ENCODE measurements around the gene LIPJ. TPM values are rescaled to one million over a fixed set of nuclear protein-coding genes. Genes with fewer than 3 reads are reported as not detected.

The LIPJ gene
- total and polyA plus RNA-seq, 8 donors = 0.55 to 5.3 (median 0.92) TPM; not detected in 5

DNA sequence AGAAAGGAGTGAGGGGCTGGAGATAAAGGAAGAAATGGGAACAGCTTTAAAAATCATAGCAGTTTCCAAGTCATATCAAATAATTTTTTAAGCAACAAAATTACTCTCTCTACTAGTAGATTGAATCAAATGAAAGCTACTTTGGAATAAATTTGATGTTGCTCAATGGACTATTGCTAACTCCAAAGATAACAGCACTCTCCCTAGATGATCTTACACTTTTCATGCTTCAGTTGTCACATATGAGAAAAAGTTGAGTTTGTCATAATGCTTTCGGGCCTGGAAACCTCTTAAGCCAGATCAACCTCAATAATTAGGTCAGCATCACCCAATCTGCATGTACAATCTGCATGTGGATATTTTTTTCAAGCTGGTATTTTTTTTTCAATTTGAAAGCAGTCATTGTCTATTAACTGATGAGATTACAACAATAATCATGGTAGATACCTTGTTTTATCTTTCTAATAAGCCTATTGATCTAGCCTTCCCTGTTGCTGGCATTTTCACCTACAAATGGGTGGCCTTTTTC lies 31.3 kb downstream of the LIPJ start:
- no peak overlapping the region for H3K4me3 ChIP-seq
- no peak overlapping the region for H3K27ac ChIP-seq
- DNase-seq = no peak
- H3K4me1 ChIP-seq = no peaks in the 10 kb centered on the region
- intact Hi-C loops (cut with DNase I; ENCODE audit: low total_unique reads) = no loop called here
- TF ChIP-seq POLR2A (IDR thresholded peaks at IDR 0.05) (no peak), EP300 (IDR thresholded peaks at IDR 0.05) (no peak), CTCF (IDR thresholded peaks at IDR 0.05) (no peak), POLR2AphosphoS5 (IDR thresholded peaks at IDR 0.05) (no peak)
- H3K9me3 ChIP-seq = peaks cover 0 to 5% (median 0%) of the 10 kb centered on the region in 4 donors
- 82 to 100% (median 90%) methylated on average over 1 of the region's 1 CpG for WGBS, 5 donors
- no peaks in the 10 kb centered on the region for H3K36me3 ChIP-seq
- H3K27me3 ChIP-seq = no peaks in the 10 kb centered on the region

DNA sequence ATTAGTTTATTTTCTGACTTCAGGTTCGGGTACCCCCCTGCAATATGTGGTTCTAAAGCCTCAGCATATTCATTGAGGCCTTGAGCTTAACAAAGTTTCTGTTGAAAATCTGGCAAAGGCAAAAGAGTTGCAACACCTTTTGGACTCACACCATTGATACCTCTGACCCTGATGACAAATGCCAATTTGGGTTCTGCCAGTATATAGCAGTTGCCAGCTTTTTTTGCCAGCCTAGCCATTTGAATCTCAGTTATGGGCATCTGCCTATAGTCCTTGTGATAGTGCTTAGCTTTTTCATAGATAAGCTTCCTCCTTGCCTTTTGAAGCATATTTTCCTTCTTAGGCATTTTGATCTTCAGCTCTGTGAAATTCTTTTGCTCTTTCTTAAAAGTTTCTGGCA lies 31.9 kb downstream of the LIPJ start:
- Histone ChIP-seq H3K4me1 (no peaks in the 10 kb centered on the region), H3K9me3 (peaks cover 0 to 5% (median 0%) of the 10 kb centered on the region in 4 donors), H3K36me3 (no peaks in the 10 kb centered on the region), H3K4me3 (no peak overlapping the region), H3K27me3 (no peaks in the 10 kb centered on the region), H3K27ac (no peak overlapping the region)
- DNase-seq = no peak
- TF ChIP-seq POLR2A (IDR thresholded peaks at IDR 0.05) (no peak), POLR2AphosphoS5 (IDR thresholded peaks at IDR 0.05) (no peak), CTCF (IDR thresholded peaks at IDR 0.05) (no peak), EP300 (IDR thresholded peaks at IDR 0.05) (no peak)
- 76 to 85% (median 79%) methylated on average over 1 of the region's 1 CpG for WGBS, 5 donors
- intact Hi-C loops (cut with DNase I; ENCODE audit: low total_unique reads) = no loop called here

GRCh38 chr10:88620441-88620840 lies 33.9 kb downstream of the LIPJ start:
- 80 to 100% (median 89%) methylated on average over 1 of the region's 1 CpG for WGBS, 5 donors
- H3K27ac ChIP-seq = no peak overlapping the region
- TF ChIP-seq CTCF (IDR thresholded peaks at IDR 0.05) (no peak), POLR2A (IDR thresholded peaks at IDR 0.05) (no peak), POLR2AphosphoS5 (IDR thresholded peaks at IDR 0.05) (no peak), EP300 (IDR thresholded peaks at IDR 0.05) (no peak)

GRCh38 chr10:88623835-88624234 lies 37.3 kb downstream of the LIPJ start:
- WGBS, 5 donors = 63 to 77% (median 68%) methylated on average over 2 of the region's 2 CpGs
- Histone ChIP-seq H3K27me3 (no peaks in the 10 kb centered on the region), H3K4me1 (no peaks in the 10 kb centered on the region), H3K27ac (no peak overlapping the region), H3K9me3 (no peaks in the 10 kb centered on the region), H3K4me3 (no peak overlapping the region), H3K36me3 (no peaks in the 10 kb centered on the region)
- TF ChIP-seq CTCF (IDR thresholded peaks at IDR 0.05) (no peak), POLR2AphosphoS5 (IDR thresholded peaks at IDR 0.05) (no peak), EP300 (IDR thresholded peaks at IDR 0.05) (no peak), POLR2A (IDR thresholded peaks at IDR 0.05) (no peak)
- DNase-seq = no peak
- intact Hi-C loops (cut with DNase I; ENCODE audit: low total_unique reads) = no loop called here

More at GRCh38 chr10:88620441-88620840, 33.9 kb downstream of the LIPJ start:
- Histone ChIP-seq H3K4me1 (no peaks in the 10 kb centered on the region), H3K27me3 (no peaks in the 10 kb centered on the region), H3K36me3 (no peaks in the 10 kb centered on the region), H3K4me3 (no peak overlapping the region), H3K9me3 (no peaks in the 10 kb centered on the region)
- no peak for DNase-seq
- intact Hi-C loops (cut with DNase I; ENCODE audit: low total_unique reads) = no loop called here
